ENCODE data around the gene TCL1A. TPM values are rescaled to one million over a fixed set of nuclear protein-coding genes. Genes with fewer than 3 reads are reported as not detected.

TCL1A gene
- total and polyA plus RNA-seq, 4 donors, result 0.14 to 17.2 (median 0.68) TPM

GRCh38 chr14:95711476-95712176 is 2.3 kb downstream of the TCL1A start:
- 72% methylated on average over 9 of the region's 9 CpGs for WGBS
- no peaks in the 10 kb centered on the region for H3K4me1 ChIP-seq (ENCODE audit: control insufficient read depth in 4 of 4, insufficient read depth in 4 of 4, low read length in 3 of 4)
- no peak overlapping the region for H3K4me3 ChIP-seq (ENCODE audit: low read depth in 1 of 3, low read length in 3 of 3)
- H3K36me3 ChIP-seq (ENCODE audit: control insufficient read depth in 4 of 4, insufficient read depth in 3 of 4, low read depth in 1 of 4, low read length in 3 of 4), result no peaks in the 10 kb centered on the region
- H3K27ac ChIP-seq (ENCODE audit: low read depth in 1 of 2, low read length in 2 of 2), result no peak overlapping the region
- no peak overlapping the region for H3K9ac ChIP-seq (ENCODE audit: low read depth in 1 of 2, low read length in 2 of 2)
- TF ChIP-seq YY1 (IDR thresholded peaks at IDR 0.05) (no peak), RAD21 (IDR thresholded peaks at IDR 0.05) (no peak), ATF3 (IDR thresholded peaks at IDR 0.05) (no peak), HNF4A (conservative IDR thresholded peaks at IDR 0.05) (no peak), ZBTB33 (IDR thresholded peaks at IDR 0.05) (no peak), FOXA2 (IDR thresholded peaks at IDR 0.05) (no peak), JUND (IDR thresholded peaks at IDR 0.05) (no peak), GABPA (IDR thresholded peaks at IDR 0.05 in 1 of 2, conservative IDR thresholded peaks at IDR 0.05 in 1 of 2) (no peak), NR2F2 (IDR thresholded peaks at IDR 0.05) (no peak), SP1 (IDR thresholded peaks at IDR 0.05) (no peak)
- TF ChIP-seq, protein P1, sequence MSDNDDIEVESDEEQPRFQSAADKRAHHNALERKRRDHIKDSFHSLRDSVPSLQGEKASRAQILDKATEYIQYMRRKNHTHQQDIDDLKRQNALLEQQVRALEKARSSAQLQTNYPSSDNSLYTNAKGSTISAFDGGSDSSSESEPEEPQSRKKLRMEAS (IDR thresholded peaks at IDR 0.05), result no peak
- TF ChIP-seq, protein P2, sequence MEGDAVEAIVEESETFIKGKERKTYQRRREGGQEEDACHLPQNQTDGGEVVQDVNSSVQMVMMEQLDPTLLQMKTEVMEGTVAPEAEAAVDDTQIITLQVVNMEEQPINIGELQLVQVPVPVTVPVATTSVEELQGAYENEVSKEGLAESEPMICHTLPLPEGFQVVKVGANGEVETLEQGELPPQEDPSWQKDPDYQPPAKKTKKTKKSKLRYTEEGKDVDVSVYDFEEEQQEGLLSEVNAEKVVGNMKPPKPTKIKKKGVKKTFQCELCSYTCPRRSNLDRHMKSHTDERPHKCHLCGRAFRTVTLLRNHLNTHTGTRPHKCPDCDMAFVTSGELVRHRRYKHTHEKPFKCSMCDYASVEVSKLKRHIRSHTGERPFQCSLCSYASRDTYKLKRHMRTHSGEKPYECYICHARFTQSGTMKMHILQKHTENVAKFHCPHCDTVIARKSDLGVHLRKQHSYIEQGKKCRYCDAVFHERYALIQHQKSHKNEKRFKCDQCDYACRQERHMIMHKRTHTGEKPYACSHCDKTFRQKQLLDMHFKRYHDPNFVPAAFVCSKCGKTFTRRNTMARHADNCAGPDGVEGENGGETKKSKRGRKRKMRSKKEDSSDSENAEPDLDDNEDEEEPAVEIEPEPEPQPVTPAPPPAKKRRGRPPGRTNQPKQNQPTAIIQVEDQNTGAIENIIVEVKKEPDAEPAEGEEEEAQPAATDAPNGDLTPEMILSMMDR (IDR thresholded peaks at IDR 0.05; ENCODE audit: low read depth, low read length, missing input control), result no peak
- DNase-seq (ENCODE audit: low spot score), result no peak
- H3K27me3 ChIP-seq (ENCODE audit: control insufficient read depth in 4 of 4, insufficient read depth in 4 of 4, low read length in 3 of 4), result peaks cover 0 to 14% (median 3%) of the 10 kb centered on the region in 4 donors
- peaks cover 0 to 2% (median 0%) of the 10 kb centered on the region in 4 donors for H3K9me3 ChIP-seq (ENCODE audit: control insufficient read depth in 4 of 4, low read length in 3 of 4)

DNA sequence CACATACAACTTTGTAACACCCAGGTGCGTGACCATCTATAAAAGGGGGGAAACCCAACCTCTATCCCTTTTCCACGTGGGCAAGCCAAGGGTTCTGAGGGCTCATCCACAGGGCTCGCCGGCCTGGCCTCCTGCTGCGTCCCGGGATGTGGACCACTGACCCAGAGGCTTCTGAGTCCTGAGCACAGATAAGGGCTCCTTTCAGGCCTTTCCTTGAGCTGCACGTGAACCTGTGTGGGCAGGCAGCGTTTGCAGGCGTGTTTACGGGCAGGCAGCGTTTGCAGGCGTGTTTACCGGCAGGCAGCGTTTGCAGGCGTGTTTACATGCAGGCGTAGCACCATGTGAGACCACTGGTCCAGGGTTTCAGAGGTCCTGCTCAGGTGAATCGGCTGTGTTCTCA is 3.8 kb downstream of the TCL1A start:
- H3K36me3 ChIP-seq (ENCODE audit: control insufficient read depth in 4 of 4, insufficient read depth in 3 of 4, low read depth in 1 of 4, low read length in 3 of 4), result no peaks in the 10 kb centered on the region
- H3K4me3 ChIP-seq (ENCODE audit: low read depth in 1 of 3, low read length in 3 of 3), result no peak overlapping the region
- 82% methylated on average over 17 of the region's 17 CpGs for WGBS
- H3K27me3 ChIP-seq (ENCODE audit: control insufficient read depth in 4 of 4, insufficient read depth in 4 of 4, low read length in 3 of 4), result peaks cover 0 to 15% (median 3%) of the 10 kb centered on the region in 4 donors
- H3K9me3 ChIP-seq (ENCODE audit: control insufficient read depth in 4 of 4, low read length in 3 of 4), result peaks cover 0 to 2% (median 0%) of the 10 kb centered on the region in 4 donors
- H3K27ac ChIP-seq (ENCODE audit: low read depth in 1 of 2, low read length in 2 of 2), result no peak overlapping the region
- H3K9ac ChIP-seq (ENCODE audit: low read depth in 1 of 2, low read length in 2 of 2), result no peak overlapping the region
- no peak for DNase-seq (ENCODE audit: low spot score)
- no peaks in the 10 kb centered on the region for H3K4me1 ChIP-seq (ENCODE audit: control insufficient read depth in 4 of 4, insufficient read depth in 4 of 4, low read length in 3 of 4)
- TF ChIP-seq GABPA (IDR thresholded peaks at IDR 0.05 in 1 of 2, conservative IDR thresholded peaks at IDR 0.05 in 1 of 2) (no peak), FOXA2 (IDR thresholded peaks at IDR 0.05) (no peak), NR2F2 (IDR thresholded peaks at IDR 0.05) (no peak), JUND (IDR thresholded peaks at IDR 0.05) (no peak), RAD21 (IDR thresholded peaks at IDR 0.05) (no peak), ZBTB33 (IDR thresholded peaks at IDR 0.05) (no peak), YY1 (IDR thresholded peaks at IDR 0.05) (no peak), HNF4G (IDR thresholded peaks at IDR 0.05) (no peak), ATF3 (IDR thresholded peaks at IDR 0.05) (no peak), REST (IDR thresholded peaks at IDR 0.05) (no peak), HNF4A (conservative IDR thresholded peaks at IDR 0.05) (no peak), SP1 (IDR thresholded peaks at IDR 0.05) (no peak), RXRA (IDR thresholded peaks at IDR 0.05) (no peak), TAF1 (conservative IDR thresholded peaks at IDR 0.05) (no peak)
- TF ChIP-seq, protein P2 (IDR thresholded peaks at IDR 0.05; ENCODE audit: low read depth, low read length, missing input control), result no peak
- TF ChIP-seq, protein P1 (IDR thresholded peaks at IDR 0.05), result no peak

All from liver (tissue), 9 donors.